Eye (tissue), 1 donor: Measurements from ENCODE around the gene ABCD3.

Source experiments
- DNase-seq: peaks from one replicate; pipeline ENCODE4 v3.0.0-alpha.2; 2015

Gene ABCD3

DNA sequence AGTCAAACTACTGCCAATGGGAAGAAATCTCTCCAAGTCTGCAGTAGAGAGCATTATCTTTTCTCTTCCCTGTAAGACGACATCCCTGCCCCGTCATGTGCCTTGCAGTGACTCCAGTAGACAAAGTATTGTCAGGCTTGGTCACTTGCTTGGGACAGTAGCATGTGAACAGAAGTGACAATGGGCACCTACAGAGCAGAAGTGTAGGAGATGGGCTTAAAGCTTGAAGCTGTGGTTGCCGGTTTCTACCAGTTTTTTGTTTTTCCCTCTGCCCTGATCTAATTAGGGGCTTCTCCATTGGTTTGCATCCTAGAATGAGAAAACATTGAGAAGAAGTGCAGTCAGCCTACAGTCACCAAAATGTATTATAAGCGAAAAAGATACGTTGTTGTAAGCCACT lies 110.6 kb downstream of the ABCD3 start:
- no peak for DNase-seq

DNA sequence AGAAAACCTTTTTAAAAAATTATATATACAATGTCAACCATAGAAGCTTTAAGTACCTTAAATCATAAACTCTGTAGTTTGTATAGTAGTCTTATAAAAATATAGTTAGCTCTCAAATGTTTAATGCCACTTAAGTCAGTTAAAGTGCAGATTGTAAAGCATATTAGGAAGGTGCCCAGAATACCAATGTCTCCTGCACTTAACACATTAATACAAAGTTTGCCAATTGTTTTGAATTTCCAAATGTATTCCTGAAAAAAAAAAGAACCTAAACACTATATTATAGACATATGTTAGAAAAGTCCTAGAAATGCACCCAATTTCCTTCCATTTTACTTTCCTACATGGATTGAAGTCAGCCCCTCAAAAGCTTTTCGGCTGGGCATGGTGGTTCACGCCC lies 111.2 kb downstream of the ABCD3 start:
- no peak for DNase-seq

DNA sequence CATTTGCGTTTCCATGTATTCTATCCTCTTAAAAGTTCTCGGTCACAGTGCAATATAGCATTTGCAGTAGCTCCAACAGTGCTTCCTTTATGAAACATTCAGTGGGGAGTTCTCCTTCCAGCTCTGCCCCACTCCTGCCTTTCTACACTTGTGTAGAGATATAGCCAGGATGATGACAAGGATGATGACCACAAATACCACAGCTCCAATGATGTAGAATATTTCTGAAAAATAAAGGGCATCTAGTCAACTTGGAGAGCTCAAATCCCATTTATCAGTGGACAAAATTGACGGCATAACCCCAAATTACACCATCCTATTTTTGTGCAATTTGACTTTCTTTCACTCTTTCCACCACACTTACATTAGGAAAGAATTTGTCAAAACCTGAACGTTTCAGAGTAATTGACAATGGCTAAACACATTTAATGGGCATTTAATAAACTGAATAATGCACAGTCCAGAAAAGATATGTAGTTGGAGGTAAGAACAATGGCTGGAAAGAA lies 112.2 kb downstream of the ABCD3 start:
- DNase-seq = no peak

DNA sequence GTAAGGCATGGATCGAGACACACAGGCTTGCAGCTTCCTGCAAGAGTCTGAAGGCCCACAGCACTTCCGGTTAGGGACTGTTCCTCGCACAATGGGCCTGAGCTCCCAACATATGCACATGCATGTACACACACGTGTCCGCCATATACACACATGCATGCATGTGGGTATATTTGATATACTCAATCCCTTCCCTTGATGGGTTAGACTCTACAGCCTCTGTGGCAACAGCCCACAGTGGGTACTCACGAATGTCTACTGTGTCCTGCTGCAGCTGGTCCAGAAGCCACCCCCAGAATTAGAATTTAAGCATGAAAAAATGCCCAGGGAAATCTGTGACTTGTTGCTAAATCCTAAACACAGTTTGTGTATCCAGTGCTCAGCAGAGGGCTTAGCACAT lies 113.5 kb downstream of the ABCD3 start:
- no peak for DNase-seq

DNA sequence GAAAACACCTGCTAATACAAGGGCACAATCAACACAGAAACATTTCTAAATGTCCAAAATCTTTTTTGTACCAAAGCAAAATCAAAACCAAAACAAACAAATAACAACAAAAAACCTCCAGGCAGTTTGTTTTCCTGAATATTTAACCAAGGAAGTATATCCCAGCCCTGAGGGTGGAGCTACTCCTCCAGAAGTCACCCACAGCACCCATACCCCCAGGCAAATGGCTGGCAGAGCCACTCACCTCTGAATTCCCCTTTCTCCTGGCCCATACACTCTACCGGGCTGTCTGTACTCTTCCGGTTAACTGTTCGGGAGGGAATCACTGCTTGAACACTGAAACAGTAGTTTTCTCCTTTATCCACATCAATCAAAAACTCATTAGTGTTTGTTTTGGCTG lies 113.9 kb downstream of the ABCD3 start:
- DNase-seq = no peak

DNA sequence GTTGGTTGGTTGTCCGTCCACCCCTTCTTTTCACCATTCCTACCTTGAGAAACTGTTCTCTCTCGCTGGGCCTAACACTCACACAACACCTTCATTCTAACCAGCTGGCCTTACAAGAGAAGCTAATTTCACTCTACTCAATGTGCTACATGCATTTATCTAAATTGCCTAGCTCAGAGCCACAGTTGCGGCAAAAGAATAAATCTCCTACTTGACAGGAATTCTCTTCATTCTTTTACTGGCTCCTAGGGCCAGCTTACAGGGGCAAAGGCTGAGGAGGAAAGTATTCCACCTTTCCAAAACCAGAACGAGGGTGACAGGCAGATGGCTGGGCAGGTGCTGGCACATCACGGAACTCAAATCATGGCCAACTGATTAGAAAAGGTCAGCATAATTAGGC lies 116.9 kb downstream of the ABCD3 start:
- DNase-seq = no peak

DNA sequence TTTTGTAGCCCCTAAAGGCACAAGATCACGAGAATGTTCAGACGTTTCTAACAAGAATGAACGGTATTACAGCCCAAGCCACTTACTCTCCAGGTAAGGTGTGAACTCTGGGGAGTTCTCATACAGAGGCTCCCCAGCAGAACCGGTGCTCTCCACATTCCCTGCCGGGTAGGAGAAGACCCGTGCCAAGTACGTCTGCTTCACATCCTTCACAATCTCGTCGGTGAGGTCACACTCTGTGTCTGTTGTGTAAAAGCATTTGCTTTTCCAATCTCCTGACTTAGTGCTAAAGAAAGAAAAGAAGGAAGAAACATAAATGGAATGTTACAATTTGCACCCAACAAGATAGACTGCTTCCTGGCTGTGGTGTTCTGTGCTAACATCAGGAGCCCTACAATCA lies 117.7 kb downstream of the ABCD3 start:
- no peak for DNase-seq

DNA sequence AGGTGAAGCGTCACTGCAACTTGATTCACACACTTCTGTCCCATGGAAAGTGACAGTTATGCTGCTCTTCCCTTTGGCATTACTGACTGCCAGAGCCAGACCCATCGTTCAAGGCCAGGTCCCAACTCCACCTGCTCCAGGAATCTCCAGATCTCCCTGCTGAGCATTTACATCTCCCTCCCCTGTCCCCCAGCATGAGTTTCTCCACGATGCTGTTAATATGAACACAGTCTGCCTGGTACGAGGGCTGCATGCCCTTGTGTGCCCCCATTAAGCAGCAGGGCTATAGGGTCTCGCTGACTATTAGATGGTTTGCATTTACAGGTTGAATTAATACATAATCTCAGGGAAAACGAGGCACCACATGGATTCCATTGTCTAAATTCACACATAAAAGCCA lies 119.1 kb downstream of the ABCD3 start:
- DNase-seq = no peak

DNA sequence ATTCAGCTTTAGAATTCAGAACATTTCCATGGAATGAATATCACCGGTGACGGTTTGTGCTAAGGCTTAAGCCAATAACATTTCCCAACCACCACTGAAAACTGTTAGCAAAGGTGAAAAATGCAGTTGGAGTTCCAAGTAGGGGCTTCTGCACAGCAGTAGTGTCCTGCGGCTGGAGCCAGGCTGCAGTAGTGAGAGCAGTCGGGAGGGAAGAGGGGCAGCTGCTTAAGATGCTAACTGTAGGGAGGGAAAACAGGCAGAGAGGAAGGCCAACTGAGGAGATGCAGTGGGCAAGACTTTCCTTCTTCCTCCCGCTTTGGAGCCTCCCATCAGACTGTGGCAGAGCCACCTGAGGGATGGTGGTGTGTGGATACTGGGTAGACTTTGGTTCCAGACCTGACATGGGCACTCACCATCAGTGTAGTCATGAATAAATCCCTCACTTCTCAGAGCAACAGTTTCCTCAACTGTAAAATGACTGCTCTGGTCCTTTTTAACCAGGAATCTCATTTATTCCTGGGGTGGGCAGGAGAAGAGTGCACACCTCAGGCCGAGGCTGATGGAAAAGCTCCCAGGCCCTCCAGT lies 120.1 kb downstream of the ABCD3 start:
- DNase-seq = no peak

DNA sequence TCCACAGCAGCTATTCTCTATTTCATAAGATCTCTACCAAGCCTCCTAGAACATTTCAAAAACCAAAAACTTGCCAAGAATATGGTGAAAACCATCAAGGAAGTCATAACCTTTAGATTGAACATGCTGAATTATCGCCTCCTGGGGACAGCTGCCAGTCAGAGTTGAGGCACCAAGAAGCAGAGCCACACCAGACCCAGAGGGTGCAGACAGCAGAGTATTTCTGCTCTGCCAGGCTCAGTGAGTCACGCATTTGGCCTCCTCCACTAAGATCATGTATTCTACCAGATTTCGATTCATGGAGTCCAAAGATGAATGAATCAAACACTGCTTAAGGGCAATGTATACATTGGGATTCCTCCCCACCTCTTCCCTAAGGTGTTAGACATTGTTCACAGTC lies 121.3 kb downstream of the ABCD3 start:
- DNase-seq = no peak

DNA sequence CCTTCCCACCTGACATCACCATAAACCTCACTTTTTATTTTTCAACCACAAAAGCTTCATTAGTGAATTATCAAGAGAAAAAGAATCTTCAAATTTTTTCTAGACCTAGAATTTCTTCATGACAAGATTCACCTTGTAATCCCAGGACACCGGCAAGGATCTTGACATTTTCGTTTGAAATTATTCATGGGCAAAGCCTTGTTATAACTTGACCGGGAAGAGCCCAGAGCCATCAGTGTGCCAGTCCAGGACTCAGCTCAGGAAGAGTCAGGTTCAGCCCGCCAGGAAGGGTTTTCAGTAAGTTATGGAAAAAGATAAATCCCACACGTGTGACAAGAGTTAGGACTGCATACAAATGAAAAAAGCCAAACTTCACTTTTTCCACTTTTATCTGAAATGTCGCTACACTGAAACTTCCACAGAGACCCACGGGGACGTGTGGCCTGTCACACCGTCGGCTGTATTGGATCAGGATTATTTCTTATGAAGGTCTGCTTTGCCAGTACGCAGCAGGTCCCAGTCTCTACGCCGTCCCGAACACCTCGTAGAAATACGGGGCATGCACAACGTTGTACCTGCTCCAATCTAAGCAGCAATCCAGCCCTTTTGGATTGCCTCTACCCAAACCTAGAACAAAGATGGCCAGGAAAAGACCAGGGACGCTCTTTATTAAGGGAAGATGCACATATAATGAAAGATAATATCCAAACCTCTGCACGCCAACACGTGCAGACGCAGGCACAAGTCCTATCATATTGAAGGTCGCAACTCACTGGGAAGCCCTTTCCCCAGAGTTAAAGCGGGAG lies 122.5 kb downstream of the ABCD3 start:
- no peak for DNase-seq

DNA sequence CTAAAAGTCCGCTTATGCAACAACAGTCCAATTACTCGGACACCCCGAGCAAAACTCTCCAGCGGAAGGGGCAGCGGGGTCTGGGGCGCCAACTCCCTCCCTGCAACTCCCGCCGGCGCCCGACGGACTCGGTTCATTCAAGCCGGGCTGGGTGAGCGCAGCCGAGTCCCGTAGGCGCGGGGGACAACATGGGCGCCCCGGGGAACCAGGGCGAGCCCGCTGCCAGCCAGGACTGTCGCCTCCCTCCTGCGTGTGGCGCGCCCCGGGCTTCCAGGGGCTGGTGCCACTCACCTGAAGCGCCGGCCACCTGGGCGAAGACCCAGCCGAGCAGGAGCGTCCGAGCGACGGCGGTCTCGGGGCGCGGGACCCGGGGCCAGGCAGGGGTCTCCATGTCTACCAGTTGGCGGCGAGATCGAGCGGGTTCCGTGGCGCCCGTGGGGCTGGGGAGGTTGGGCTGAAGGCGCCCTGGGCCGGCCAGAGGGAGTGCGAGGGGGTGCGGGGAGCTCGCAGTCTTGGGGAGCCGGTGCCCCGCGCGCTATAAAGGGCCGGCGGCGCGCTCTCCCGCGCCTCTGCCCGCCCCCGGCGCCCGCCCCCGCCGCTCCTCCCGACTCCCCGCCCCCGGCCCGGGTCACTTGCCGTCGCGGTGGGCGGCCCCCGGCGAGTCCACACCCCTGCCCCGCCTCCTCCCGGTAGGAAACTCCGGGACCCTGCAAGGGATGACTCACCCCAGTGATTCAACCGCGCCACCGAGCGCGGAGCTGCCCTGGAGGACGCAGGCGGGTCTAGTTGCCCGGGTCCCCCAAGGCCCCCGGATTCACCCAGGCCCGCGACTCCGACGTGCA lies 123.3 kb downstream of the ABCD3 start, which contains the start of gene F3:
Gene F3 (minus strand): TSS at position 514 of the 842 bp plus-strand sequence. CDS start 123 bp downstream, at position 391.
- peak; percentile 84 for DNase-seq

DNA sequence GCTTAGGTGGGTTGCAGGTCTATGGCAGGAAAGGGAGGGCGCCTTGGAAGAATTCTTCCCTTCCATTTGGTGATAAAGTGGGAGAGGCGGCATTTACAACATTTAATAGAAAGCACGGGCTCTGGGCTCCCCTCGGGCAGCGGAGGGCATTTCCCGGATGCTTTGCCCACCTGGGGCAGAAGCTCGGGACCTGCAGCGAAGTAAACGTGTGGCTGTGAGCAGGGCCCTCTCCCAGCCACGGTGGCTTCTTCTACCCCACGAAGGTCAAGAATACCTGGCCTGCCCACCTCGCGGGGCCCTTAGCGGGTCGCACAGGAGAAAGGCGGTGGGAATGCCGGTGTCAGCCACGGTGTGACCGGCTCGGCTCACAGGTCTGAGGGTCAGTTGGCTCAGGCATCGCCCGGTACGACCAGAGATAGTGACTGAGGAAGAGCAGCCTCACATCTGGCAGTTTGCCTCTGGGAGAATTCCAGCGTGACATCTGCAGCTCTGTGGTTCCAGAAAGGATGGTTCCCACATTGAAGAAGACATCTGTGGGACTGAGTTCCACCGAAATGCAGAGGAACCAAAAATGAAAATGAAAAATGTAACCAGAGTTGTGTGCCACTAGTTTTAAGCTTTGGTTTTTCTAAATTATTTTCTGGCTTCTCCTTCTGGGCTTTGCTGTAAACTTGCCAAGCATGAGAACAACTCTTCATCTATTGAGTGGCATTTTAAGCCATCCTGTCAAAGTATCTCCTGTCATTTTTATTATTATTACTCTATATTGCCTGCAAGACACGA lies 124.1 kb downstream of the ABCD3 start:
- DNase-seq = peak; percentile 62

DNA sequence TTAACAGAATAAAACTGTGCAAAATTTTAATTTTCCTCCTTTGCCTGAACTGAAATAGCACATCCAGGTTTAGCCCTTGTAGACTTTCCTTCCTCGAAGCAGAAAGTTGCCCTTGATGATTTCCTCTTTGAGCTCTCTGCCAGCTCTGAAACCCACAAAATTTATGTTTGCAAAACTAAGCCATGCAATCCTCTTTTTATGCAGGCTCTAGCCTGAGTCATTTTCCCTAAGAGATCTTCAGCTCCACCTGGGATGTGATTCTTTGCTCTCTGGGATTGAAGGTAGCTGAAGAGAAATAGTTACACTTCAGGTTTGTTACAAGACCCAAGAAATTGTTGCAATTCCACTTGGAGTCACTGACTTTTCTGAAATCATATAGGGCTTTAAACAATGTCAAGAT lies 124.8 kb downstream of the ABCD3 start:
- no peak for DNase-seq

DNA sequence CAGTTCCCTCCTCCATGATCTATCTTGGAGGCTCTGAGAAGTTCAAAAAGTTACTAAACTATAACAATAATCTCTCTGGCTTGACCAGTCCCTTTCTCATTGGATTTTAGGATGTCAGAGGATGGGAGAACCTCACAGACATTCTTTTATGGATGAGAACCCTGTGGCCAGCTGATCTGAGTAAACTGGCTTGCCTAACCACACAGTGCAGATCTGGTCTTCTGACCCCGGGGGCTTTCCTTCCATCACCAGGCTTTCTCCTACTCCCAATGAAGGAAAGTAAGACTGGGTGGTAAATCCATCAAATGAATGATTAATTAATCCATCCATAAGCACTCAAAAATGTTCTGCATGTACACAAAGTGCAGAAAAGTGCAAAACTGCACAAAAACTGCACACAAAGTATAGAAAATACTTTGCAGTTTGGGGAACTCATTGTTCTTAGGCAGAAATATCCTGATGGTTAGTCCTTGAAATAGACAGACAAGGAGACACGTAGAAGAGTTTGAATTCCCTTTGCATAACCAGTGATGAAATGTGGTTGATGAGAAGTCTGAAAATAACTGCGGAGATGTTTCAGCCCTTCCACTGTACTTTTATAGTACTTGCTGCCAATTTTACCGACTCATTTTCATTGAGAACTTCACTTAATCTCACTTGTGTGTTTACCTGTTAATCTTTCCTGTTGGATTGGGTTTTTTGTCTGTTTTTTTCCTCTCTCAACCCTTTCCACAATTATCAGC lies 125.9 kb downstream of the ABCD3 start:
- DNase-seq = no peak

DNA sequence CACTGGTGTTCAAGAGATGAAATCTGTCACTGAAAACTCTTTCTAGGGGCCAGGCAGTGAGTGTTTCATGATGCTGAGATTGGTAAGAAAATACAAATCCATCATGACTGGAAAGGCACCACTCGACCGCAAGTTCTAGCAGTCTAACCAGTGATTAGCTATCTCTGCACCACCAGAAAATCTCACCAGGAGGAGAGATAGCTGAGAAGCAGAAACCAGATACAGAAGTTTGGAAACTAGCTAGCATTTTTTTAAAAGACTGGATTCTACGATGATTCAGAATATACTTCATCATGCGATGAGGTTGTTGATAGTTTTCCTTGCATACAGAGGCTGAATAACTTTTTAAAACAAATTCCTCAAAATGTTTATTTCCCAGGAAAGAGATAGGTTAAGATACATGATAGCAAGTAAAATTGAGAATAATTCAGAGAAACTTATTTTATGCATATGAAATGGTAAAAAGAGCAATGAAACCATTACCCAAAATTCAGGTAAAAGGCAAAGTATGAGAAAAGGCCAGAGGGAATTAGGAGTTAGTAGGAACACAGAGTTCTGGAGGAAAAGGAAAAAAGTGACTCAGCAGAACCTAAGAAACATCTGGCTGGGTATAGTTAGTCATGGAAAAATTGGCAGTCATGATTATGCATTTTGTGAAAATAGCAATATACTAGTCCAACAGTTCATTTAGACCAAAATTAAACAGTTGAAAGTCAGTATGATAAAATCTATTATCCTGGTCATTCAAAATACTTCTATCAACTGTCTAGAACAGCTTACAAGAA lies 126.7 kb downstream of the ABCD3 start:
- no peak for DNase-seq

DNA sequence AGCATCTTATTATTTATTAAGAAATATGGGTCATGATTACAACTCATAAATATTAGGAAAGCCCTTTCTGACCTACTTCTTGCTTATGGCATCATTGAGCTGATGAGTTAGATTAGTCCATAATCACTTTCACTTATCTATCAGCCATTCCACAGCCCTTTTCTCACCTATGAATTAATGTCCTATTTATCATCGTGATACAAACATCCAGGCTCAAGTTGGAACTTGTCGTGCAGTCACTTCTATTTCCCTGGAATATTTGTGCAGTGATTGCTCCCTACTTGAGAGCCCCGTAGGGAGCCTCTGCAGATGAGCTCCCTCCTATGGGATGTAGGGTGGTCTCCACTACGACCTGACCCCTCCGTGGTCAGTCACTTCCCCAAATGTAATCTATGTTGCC lies 131.5 kb downstream of the ABCD3 start:
- no peak for DNase-seq

DNA sequence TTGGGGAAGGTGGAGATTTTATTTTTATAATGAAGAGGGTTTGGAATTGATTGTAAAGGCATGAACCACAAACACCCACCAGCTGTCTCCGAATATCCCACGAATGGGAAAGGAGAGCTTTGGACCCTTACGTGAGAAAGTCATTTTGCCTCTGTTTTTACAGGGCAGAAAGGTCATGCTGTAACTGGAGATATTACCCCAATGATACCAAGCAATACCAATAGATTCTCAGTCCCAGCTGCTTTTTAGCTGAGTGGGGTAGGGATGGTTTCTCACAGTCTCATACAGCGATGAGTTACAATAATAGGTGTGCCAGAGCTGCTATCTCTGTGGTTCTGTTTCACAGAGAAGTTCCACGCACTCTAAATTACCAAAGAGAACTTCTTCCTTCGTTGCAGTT lies 132.2 kb downstream of the ABCD3 start:
- no peak for DNase-seq

DNA sequence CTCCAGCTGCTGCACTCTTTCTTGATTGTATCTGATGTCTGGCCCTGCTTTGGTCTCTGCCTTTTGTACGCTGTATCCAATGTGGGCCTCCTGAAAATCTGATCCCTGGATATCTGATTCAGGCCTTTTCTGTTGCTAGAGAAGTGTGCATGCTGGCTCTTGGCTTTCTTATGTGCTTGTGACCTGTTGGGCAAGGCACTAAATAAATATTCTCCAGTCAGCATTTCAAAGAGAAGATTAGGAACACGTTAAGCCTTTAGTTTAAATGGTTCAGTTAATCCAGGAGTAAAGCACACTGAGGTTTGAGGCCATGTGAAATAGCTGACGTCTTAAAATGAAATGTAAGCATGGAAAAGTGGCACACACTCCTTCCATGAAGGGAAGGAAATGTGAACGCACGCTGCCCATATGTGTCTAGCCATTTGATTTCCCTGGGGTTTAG lies 132.6 kb downstream of the ABCD3 start:
- DNase-seq = peak; percentile 47

DNA sequence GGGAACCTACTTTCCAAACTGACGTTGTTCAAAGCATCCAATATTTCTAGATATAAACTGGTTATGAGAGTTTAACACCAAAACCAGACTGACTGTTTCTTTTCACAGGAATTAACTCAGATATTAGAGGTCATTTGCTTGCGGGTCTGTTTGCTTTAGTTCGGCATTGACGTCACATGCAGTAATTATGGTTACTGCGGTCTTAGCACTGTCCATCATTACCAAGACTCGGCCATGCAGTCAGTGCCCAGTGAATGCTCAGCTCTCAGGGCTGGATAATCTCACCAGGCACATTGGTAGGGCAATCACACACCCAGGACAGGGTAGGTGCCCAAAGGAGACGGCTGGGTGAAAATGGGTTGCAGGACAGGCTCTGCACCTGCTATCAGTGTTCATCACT lies 133.3 kb downstream of the ABCD3 start:
- DNase-seq = no peak

DNA sequence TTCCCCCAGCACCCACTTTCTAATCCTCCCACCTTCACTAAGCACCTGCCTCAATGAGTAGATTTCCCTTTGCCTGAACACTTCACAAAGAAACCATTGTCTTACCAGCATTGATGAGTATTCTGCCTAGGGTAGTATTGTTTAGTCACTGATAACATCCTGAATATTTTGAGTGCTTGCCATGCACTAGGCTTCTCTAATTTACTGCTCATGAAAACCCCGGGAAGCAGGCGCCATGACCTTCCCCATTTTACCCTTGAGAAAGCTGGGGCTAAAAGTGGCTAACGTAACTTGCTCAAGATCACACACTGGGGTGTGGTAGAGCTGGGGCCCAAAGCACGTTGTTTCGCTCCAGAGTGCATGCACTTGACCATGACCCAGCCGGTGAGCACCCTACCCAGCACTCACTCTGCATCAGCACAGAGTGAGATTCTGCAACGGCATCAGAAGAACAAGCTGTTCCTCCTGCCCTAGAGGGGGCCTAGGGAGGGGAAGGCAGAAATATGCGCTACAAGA lies 133.9 kb downstream of the ABCD3 start:
- no peak for DNase-seq
